RWPE2 (cell line): ENCODE results near the gene MCC.

Source experiments
- ATAC-seq: fragments of 200-7000 bp; cut with Tn5 transposase; 3 replicates; pipeline ENCODE4 v1.9.1; 2021; ENCODE audit warnings: low read depth
- DNase-seq: peaks from one replicate; pipeline ENCODE4 v3.0.0-alpha.2; 2020; ENCODE audit warnings: low spot score
- H3K27ac ChIP-seq: fragments of 450-650 bp; 2 replicates; pipeline ENCODE4 v1.5.1; 2017; ENCODE audit warnings: mild to moderate bottlenecking; ENCODE audit not compliant: poor library complexity, severe bottlenecking
- H3K27me3 ChIP-seq: fragments of 250-450 bp; sonication (Bioruptor Pico); 2 replicates; pipeline ENCODE4 v1.5.1; 2021; ENCODE audit warnings: mild to moderate bottlenecking, moderate library complexity; ENCODE audit not compliant: insufficient read depth, poor library complexity, severe bottlenecking
- H3K36me3 ChIP-seq: fragments of 250-450 bp; sonication (Bioruptor Pico); 2 replicates; pipeline ENCODE4 v1.5.1; 2020; ENCODE audit warnings: low read depth, mild to moderate bottlenecking, moderate library complexity
- H3K4me1 ChIP-seq: fragments of 250-450 bp; sonication (Bioruptor Pico); 2 replicates; pipeline ENCODE4 v1.5.1; 2021; ENCODE audit warnings: mild to moderate bottlenecking, moderate library complexity; ENCODE audit not compliant: insufficient read depth, poor library complexity, severe bottlenecking
- H3K4me3 ChIP-seq: fragments of 250-450 bp; sonication (Bioruptor Pico); 2 replicates; pipeline ENCODE4 v1.5.1; 2021; ENCODE audit warnings: mild to moderate bottlenecking, moderate library complexity; ENCODE audit not compliant: severe bottlenecking
- H3K9me3 ChIP-seq: fragments of 250-450 bp; sonication (Bioruptor Pico); 2 replicates; pipeline ENCODE4 v1.5.1; 2021; ENCODE audit warnings: mild to moderate bottlenecking, moderate library complexity; ENCODE audit not compliant: severe bottlenecking
- TF ChIP-seq, protein P1 (sequence below): fragments of 450-650 bp; IDR thresholded peaks from one replicate; pipeline ENCODE4 v1.5.1; 2017; ENCODE audit warnings: mild to moderate bottlenecking, moderate library complexity; ENCODE audit not compliant: poor library complexity, severe bottlenecking

Gene MCC

DNA sequence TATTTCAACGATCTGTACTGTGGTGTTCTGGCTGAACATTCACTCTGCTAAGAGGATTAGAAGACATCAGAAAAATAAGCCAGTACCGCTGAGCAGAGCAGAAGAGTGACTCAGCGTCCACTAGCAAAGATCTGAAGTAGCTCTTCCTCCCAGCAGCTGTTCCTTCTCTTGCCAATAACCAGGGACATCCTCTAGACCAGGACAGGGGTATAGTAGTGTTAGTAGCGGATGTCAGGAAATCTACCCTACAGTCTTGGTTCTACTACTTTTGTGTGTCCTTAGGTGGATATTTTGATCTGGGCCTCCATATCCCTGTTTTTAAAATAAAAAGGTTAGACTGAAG, 157.1 kb downstream of the MCC start:
- Histone ChIP-seq H3K9me3 (no peaks in the 10 kb centered on the region), H3K27me3 (no peaks in the 10 kb centered on the region), H3K4me3 (no peak overlapping the region), H3K4me1 (peaks cover 13% of the 10 kb centered on the region), H3K27ac (peak overlapping the region; percentile 20), H3K36me3 (no peaks in the 10 kb centered on the region)
- TF ChIP-seq, protein P1, sequence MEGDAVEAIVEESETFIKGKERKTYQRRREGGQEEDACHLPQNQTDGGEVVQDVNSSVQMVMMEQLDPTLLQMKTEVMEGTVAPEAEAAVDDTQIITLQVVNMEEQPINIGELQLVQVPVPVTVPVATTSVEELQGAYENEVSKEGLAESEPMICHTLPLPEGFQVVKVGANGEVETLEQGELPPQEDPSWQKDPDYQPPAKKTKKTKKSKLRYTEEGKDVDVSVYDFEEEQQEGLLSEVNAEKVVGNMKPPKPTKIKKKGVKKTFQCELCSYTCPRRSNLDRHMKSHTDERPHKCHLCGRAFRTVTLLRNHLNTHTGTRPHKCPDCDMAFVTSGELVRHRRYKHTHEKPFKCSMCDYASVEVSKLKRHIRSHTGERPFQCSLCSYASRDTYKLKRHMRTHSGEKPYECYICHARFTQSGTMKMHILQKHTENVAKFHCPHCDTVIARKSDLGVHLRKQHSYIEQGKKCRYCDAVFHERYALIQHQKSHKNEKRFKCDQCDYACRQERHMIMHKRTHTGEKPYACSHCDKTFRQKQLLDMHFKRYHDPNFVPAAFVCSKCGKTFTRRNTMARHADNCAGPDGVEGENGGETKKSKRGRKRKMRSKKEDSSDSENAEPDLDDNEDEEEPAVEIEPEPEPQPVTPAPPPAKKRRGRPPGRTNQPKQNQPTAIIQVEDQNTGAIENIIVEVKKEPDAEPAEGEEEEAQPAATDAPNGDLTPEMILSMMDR: no peak
- peak; percentile 53 for ATAC-seq
- no peak for DNase-seq

DNA sequence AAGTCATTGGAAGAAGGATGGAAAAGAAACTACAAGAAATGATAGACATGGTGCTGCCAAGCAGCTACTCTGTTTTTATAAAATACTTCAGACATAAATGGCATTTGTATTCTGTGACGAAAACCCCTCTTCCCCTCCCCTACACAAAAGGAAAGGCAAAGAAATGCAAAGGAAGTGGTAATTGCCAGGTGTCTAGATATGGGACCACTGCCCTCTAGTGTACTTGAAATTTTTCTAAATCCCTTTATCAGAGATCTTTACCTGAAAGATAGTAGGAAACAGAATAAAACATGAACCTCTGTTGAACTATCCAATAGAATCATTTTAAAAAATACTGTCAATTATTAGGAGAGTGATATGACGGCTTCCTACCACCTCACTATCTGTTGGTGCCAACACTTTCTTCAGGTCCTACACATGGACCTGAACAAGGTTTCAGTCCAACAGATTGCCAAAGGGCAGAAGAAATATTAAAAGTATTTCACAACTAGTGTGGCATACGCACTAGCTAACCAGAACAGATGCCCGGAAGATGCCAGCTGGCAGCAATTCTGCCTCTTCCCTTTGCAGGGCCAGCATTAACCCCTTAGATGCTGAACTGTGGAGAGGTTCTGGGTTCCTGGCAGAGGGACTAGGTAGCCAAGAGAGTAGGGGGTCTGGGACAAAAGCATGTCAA, 157.6 kb downstream of the MCC start:
- TF ChIP-seq, protein P1: peak; percentile 96
- no peaks in the 10 kb centered on the region for H3K9me3 ChIP-seq
- no peaks in the 10 kb centered on the region for H3K27me3 ChIP-seq
- no peak for DNase-seq
- no peak overlapping the region for H3K4me3 ChIP-seq
- peak overlapping the region; percentile 20 for H3K27ac ChIP-seq
- no peaks in the 10 kb centered on the region for H3K36me3 ChIP-seq
- H3K4me1 ChIP-seq: peaks cover 13% of the 10 kb centered on the region
- peak; percentile 80 for ATAC-seq

DNA sequence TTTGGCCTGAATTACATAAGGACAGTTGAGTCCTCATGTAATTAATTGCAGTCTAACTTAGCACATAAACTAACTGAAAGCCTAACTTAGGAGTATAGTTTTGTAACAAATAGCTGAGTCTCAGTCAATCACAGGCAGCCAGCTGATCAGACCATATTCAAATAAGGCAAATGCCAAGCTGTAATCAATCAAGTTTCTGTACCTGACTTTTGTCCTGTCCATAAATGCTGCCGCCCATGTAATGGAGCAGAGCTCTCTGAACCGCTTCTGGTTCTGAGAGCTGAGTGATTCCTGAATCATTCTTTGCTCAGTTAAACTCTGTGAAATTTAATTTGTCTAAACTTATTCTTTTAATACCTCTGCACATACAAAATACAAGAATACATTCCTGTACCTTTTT, 158.3 kb downstream of the MCC start:
- H3K27ac ChIP-seq: peak overlapping the region; percentile 20
- H3K36me3 ChIP-seq: no peaks in the 10 kb centered on the region
- no peak overlapping the region for H3K4me3 ChIP-seq
- DNase-seq (no peak), ATAC-seq (no peak)
- peaks cover 13% of the 10 kb centered on the region for H3K4me1 ChIP-seq
- H3K9me3 ChIP-seq: no peaks in the 10 kb centered on the region
- TF ChIP-seq, protein P1: no peak
- H3K27me3 ChIP-seq: no peaks in the 10 kb centered on the region

DNA sequence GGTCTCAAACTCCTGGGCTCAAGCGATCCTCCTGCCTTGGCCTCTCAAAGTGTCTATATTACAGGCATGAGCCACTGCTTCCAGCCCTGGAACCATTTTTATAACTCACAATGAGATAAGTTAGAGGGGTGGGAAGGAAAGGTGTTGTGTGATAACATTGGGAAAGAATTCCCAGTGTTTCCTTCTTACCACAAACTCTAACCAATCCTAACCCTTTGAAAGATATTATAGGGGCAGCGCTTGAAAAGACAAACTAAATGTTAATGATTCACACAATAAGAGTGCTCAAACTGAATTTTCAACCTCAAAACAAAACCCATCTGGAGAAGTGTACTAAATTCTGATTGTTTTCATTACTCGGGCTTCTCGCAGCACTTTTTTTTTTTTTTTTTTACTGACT, 163.2 kb downstream of the MCC start:
- no peak for DNase-seq
- no peak overlapping the region for H3K27ac ChIP-seq
- no peaks in the 10 kb centered on the region for H3K36me3 ChIP-seq
- no peaks in the 10 kb centered on the region for H3K9me3 ChIP-seq
- no peak overlapping the region for H3K4me3 ChIP-seq
- no peak for ATAC-seq
- no peaks in the 10 kb centered on the region for H3K27me3 ChIP-seq
- TF ChIP-seq, protein P1: no peak
- H3K4me1 ChIP-seq: peaks cover 3% of the 10 kb centered on the region

DNA sequence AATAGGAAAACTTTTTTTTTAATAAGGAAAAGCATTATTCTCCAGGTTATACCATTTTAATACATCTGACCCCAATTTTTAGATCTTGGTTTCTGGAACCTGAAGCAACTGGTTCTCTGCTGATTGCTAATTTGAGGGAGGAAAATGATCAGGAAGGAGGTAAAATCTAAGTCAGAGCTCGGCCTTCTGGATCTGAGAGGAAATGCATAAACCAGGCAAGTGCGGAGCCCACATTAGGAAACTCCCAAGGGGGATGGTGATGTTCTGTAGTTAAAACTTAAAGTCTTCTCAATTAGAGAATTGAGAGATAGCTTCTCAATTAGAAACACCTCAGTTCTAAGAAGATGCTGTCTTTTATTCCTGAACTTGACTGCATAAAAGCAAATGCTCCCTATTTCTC, 167.0 kb downstream of the MCC start:
- no peak for ATAC-seq
- no peaks in the 10 kb centered on the region for H3K36me3 ChIP-seq
- no peak overlapping the region for H3K27ac ChIP-seq
- TF ChIP-seq, protein P1: no peak
- DNase-seq: no peak
- no peaks in the 10 kb centered on the region for H3K9me3 ChIP-seq
- no peak overlapping the region for H3K4me3 ChIP-seq
- peaks cover 10% of the 10 kb centered on the region for H3K4me1 ChIP-seq
- H3K27me3 ChIP-seq: no peaks in the 10 kb centered on the region
